ENCODE data around the gene KIFC1.

KIFC1 gene

DNA sequence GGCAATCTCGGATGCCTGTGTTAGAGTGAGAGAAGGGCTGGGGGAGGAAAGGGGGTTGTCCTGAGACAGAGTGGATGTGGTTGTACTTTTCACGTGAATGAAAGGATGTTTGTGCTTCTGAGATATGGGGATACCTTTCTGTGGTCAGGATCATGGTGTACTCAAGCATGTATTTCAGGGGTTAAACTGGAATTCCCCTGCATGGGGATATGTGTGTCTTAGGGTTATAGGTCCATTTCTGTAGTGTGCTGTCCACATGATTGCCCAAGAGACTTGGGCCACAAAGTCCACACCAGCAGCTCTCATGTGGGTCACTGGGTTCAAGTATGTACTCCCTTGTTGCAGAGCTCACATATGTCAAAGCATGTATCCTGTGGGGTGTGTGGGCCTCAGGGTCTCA lies 38.7 kb downstream of the KIFC1 start:
- Histone ChIP-seq H3K36me3 (peaks cover 3 to 12% (median 9%) of the 10 kb centered on the region in 11 experiments; a peak in 21 of 22 replicates), H3K4me2 (peak overlapping the region; percentile 83 to 100 (median 98)), H3K9ac (peak overlapping the region in 5 of 11 experiments; percentile 1 to 82 (median 71); a peak in 8 of 22 replicates)

GRCh38 chr6:33430991-33431879 lies 39.6 kb downstream of the KIFC1 start:
- no peaks in the 10 kb centered on the region for H3K9me3 ChIP-seq (replicated peaks in 1 of 11)
- peaks cover 71 to 86% (median 79%) of the 10 kb centered on the region in 10 experiments for H3K4me1 ChIP-seq
- peak overlapping the region; percentile 23 to 80 (median 69); a peak in 21 of 22 replicates for H3K27ac ChIP-seq
- H3K4me3 ChIP-seq, result peak overlapping the region; percentile 32 to 71 (median 60)
- H3K36me3 ChIP-seq, result peaks cover 11 to 20% (median 18%) of the 10 kb centered on the region in 11 experiments
- no peak for TF ChIP-seq Cebpa-rat (IDR thresholded peaks at IDR 0.05)
- peak overlapping the region; percentile 83 to 100 (median 98) for H3K4me2 ChIP-seq
- no peaks in the 10 kb centered on the region for H3K27me3 ChIP-seq
- peak overlapping the region; percentile 52 to 76 (median 71); a peak in 21 of 22 replicates for H3K9ac ChIP-seq
- peaks cover 0 to 14% (median 0%) of the 10 kb centered on the region in 11 experiments; a peak in 4 of 22 replicates for H4K20me1 ChIP-seq

More for the DNA sequence above, 38.7 kb downstream of the KIFC1 start:
- Histone ChIP-seq H3K27me3 (no peaks in the 10 kb centered on the region), H4K20me1 (peaks cover 0 to 14% (median 0%) of the 10 kb centered on the region in 11 experiments; a peak in 4 of 22 replicates), H3K4me1 (peaks cover 72 to 83% (median 78%) of the 10 kb centered on the region in 10 experiments), H3K4me3 (peak overlapping the region in 5 of 10 experiments; percentile 4 to 63 (median 58); a peak in 6 of 20 replicates), H3K9me3 (replicated peaks in 1 of 11) (no peaks in the 10 kb centered on the region), H3K27ac (peak overlapping the region in 5 of 11 experiments; percentile 16 to 64 (median 28); a peak in 7 of 22 replicates)
- TF ChIP-seq Cebpa-rat (IDR thresholded peaks at IDR 0.05), result no peak

GRCh38 chr6:33431880-33432541 lies 40.4 kb downstream of the KIFC1 start:
- peaks cover 18 to 28% (median 25%) of the 10 kb centered on the region in 11 experiments for H3K36me3 ChIP-seq
- H3K27me3 ChIP-seq, result no peaks in the 10 kb centered on the region
- peak overlapping the region; percentile 83 to 100 (median 98) for H3K4me2 ChIP-seq
- peaks cover 0 to 14% (median 0%) of the 10 kb centered on the region in 11 experiments; a peak in 4 of 22 replicates for H4K20me1 ChIP-seq
- no peaks in the 10 kb centered on the region for H3K9me3 ChIP-seq (replicated peaks in 1 of 11)
- H3K27ac ChIP-seq, result peak overlapping the region; percentile 23 to 80 (median 69); a peak in 21 of 22 replicates
- peaks cover 67 to 80% (median 77%) of the 10 kb centered on the region in 10 experiments for H3K4me1 ChIP-seq
- peak overlapping the region; percentile 32 to 71 (median 60) for H3K4me3 ChIP-seq
- peak overlapping the region; percentile 52 to 76 (median 71); a peak in 21 of 22 replicates for H3K9ac ChIP-seq
- no peak for TF ChIP-seq Cebpa-rat (IDR thresholded peaks at IDR 0.05)

DNA sequence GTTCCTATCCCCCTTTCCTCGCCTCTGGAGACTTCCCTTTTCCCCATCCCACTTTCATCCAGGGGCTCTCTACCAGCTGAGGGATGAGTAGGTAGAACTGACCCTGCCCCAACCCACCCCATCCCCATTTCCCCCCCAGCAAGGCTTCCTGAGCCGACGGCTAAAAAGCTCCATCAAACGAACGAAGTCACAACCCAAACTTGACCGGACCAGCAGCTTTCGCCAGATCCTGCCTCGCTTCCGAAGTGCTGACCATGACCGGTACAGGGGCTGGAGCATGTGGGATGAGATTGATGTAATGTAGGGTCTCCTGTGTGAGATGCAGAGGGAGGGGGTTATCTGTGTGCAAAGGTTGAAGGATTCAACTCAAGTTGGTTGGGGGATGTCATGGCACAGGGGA lies 40.9 kb downstream of the KIFC1 start:
- Histone ChIP-seq H3K27me3 (no peaks in the 10 kb centered on the region), H3K4me2 (peak overlapping the region; percentile 83 to 100 (median 98)), H3K4me3 (peak overlapping the region in 9 of 10 experiments; percentile 44 to 71 (median 61); a peak in 17 of 20 replicates), H3K27ac (peak overlapping the region in 10 of 11 experiments; percentile 23 to 80 (median 71); a peak in 15 of 22 replicates), H4K20me1 (peaks cover 0 to 14% (median 0%) of the 10 kb centered on the region in 11 experiments; a peak in 4 of 22 replicates), H3K4me1 (peaks cover 61 to 75% (median 72%) of the 10 kb centered on the region in 10 experiments), H3K9me3 (replicated peaks in 1 of 11) (no peaks in the 10 kb centered on the region), H3K36me3 (peaks cover 24 to 34% (median 31%) of the 10 kb centered on the region in 11 experiments), H3K9ac (peak overlapping the region in 10 of 11 experiments; percentile 52 to 76 (median 71); a peak in 18 of 22 replicates)
- no peak for TF ChIP-seq Cebpa-rat (IDR thresholded peaks at IDR 0.05)

DNA sequence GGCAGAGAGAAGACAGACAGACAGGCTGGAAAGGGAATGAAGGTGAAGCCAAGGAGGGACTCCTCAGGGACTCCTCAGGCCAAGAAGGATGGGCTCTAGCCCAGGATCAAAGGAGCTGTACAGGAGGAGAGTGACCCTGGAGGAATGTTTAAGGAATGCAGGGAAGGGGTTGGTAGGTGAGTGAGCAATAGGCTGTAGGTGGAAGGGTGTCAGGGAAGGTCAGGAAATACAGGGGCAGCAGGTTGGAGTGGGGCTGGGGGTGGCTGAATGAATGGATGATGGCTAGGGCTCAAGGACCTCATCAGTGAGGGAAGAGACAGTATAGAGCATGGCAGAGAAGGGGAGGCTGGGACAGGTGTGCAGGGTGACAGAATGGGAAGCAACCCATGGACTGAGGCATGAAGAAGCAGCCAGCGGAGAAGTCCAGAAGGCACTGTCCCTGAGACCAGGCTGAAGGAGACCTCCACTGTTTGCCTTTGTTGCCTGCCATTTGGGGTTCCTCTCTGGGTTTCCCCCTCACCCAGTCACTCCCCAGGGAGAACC lies 41.4 kb downstream of the KIFC1 start:
- Histone ChIP-seq H3K4me3 (peak overlapping the region in 8 of 10 experiments; percentile 29 to 63 (median 56); a peak in 14 of 20 replicates), H3K27ac (peak overlapping the region in 3 of 11 experiments; percentile 7 to 80 (median 74); a peak in 6 of 22 replicates), H3K9ac (peak overlapping the region in 5 of 11 experiments; percentile 23 to 76 (median 48); a peak in 7 of 22 replicates), H3K36me3 (peaks cover 27 to 38% (median 34%) of the 10 kb centered on the region in 11 experiments), H3K27me3 (no peaks in the 10 kb centered on the region), H3K4me2 (peak overlapping the region; percentile 83 to 100 (median 98)), H3K4me1 (peaks cover 61 to 74% (median 72%) of the 10 kb centered on the region in 10 experiments), H3K9me3 (replicated peaks in 1 of 11) (no peaks in the 10 kb centered on the region), H4K20me1 (peaks cover 0 to 14% (median 0%) of the 10 kb centered on the region in 11 experiments; a peak in 4 of 22 replicates)
- no peak for TF ChIP-seq Cebpa-rat (IDR thresholded peaks at IDR 0.05)

DNA sequence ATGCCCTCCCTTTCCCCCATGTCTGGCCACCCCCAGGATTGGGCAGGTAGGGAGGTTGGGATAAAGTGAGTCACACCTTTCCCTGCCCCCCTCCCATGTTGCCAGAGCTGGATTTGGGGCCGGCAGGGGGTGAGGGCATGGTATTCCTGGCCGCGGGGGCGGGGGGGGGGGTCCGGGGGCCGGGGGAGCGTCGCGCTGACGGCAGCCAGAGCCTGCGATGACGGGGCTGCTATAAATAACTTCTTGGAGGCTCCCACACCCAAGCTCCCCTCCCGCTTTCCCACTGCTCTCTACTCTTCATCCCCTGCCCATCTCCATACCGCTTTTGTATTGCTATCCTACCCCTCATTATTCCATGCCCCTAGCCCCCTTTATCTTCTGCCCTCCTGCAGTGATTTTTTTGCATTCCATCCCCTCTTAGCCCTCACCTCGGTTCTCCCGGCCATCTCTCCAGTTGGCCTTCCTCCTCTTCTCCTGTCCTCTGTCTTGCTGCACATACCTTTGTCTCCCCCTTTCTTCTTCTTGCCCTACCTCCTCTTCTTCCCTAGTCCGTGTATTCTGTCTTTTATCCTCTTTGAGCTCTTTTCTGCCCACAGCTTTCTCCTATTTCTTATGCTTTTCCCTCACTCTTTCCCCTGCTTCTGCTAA lies 42.0 kb downstream of the KIFC1 start:
- peaks cover 33 to 44% (median 40%) of the 10 kb centered on the region in 11 experiments for H3K36me3 ChIP-seq
- no peaks in the 10 kb centered on the region for H3K9me3 ChIP-seq (replicated peaks in 1 of 11)
- H3K27ac ChIP-seq, result no peak overlapping the region; a peak in 1 of 22 replicates
- TF ChIP-seq Cebpa-rat (IDR thresholded peaks at IDR 0.05), result no peak
- H3K27me3 ChIP-seq, result no peaks in the 10 kb centered on the region
- peak overlapping the region in 3 of 11 experiments; percentile 33 to 76 (median 48); a peak in 3 of 22 replicates for H3K9ac ChIP-seq
- H3K4me2 ChIP-seq, result peak overlapping the region; percentile 83 to 100 (median 98)
- peaks cover 0 to 14% (median 0%) of the 10 kb centered on the region in 11 experiments; a peak in 4 of 22 replicates for H4K20me1 ChIP-seq
- peak overlapping the region in 5 of 10 experiments; percentile 29 to 63 (median 47); a peak in 8 of 20 replicates for H3K4me3 ChIP-seq
- peaks cover 55 to 68% (median 66%) of the 10 kb centered on the region in 10 experiments for H3K4me1 ChIP-seq

DNA sequence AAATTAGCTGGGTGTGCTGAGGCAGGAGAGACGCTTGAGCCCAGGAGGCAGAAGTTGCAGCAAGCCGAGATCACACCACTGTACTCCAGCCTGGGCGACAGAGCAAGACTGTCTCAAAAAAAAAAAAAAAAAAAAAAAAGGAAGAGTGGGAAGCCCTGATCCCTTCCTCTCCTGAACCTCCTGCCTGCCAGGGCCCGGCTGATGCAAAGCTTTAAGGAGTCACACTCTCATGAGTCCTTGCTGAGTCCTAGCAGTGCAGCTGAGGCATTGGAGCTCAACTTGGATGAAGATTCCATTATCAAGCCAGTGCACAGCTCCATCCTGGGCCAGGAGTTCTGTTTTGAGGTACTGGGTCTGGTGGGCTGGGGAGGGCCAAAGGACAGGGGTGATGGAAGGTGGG lies 43.3 kb downstream of the KIFC1 start:
- H3K36me3 ChIP-seq, result peaks cover 42 to 56% (median 49%) of the 10 kb centered on the region in 11 experiments
- H3K4me2 ChIP-seq, result peak overlapping the region in 6 of 11 experiments; percentile 25 to 66 (median 52); a peak in 5 of 22 replicates
- H3K9me3 ChIP-seq (replicated peaks in 1 of 11), result no peaks in the 10 kb centered on the region
- peaks cover 0 to 9% (median 0%) of the 10 kb centered on the region in 11 experiments; a peak in 2 of 22 replicates for H4K20me1 ChIP-seq
- H3K4me3 ChIP-seq, result no peak overlapping the region
- peaks cover 42 to 55% (median 53%) of the 10 kb centered on the region in 10 experiments for H3K4me1 ChIP-seq
- H3K9ac ChIP-seq, result 0 out of 22 replicates have a peak overlapping the region, but pooled peaks of 1 of the 11 experiments have one; percentile 24
- no peak for TF ChIP-seq Cebpa-rat (IDR thresholded peaks at IDR 0.05)
- no peak overlapping the region for H3K27ac ChIP-seq
- no peaks in the 10 kb centered on the region for H3K27me3 ChIP-seq
